Ovary (tissue), 9 donors: ENCODE measurements around the gene MYH11. TPM values are rescaled to one million over a fixed set of nuclear protein-coding genes. Genes with fewer than 3 reads are reported as not detected.

Source experiments
- DNase-seq, 5 donors: peaks; one replicate each; pipeline ENCODE4 v3.0.0-alpha.2; 2019 to 2020
- H3K27ac ChIP-seq, 2 donors: fragments of 200-600 bp; one replicate each; pipeline versions ENCODE4 v1.5.1 to v1.8.0; 2019 to 2022
- H3K27me3 ChIP-seq: fragments of 200-600 bp; one replicate; pipeline ENCODE4 v1.8.0; 2022
- H3K36me3 ChIP-seq: fragments of 200-600 bp; sonication (generic); one replicate; pipeline ENCODE4 v1.5.1; 2019
- H3K4me1 ChIP-seq: one replicate; pipeline ENCODE4 v1.8.1; 2013; ENCODE audit warnings: mild to moderate bottlenecking, moderate library complexity; ENCODE audit not compliant: insufficient read depth
- H3K4me3 ChIP-seq: fragments of 200-600 bp; sonication (generic); one replicate; pipeline ENCODE4 v1.5.1; 2017
- H3K9me3 ChIP-seq, 2 donors: fragments of 200-600 bp in 1 of 2; sonication (generic) in 1 of 2; one replicate each; pipeline versions ENCODE4 v1.5.1 to v1.8.1; 2013 to 2019; ENCODE audit warnings: mild to moderate bottlenecking in 1 of 2, moderate library complexity in 1 of 2
- EP300 ChIP-seq: sonication (generic); formaldehyde crosslinking; IDR thresholded peaks from one replicate; pipeline ENCODE4 v1.6.1; 2017; ENCODE audit warnings: antibody characterized with exemption
- POLR2A ChIP-seq: fragments of 450-650 bp; IDR thresholded peaks from one replicate; pipeline ENCODE4 v1.6.1; 2017; ENCODE audit warnings: antibody characterized with exemption, mild to moderate bottlenecking, moderate library complexity
- WGBS, 3 donors: extraction: QIAGEN DNeasy Blood & Tissue Kit in 1 of 3; methylation state at CpG; one replicate each; pipeline versions ENCODE4 v1.1.5 to v1.1.7; 2013 to 2017; 5-methylcytosine and 5-hydroxymethylcytosine counted together
- intact Hi-C, 4 donors: fragments of 100-400 bp; cut with DNase I; formaldehyde crosslinking; loops; one replicate each; pipeline versions ENCODE4 v1.11.0 to v1.15.1; 2022 to 2023
- polyA plus RNA-seq, 2 donors: library from polyadenylated mRNA; stranded (reverse); fragments of 200-250 nt in 1 of 2; fragments of 350-450 nt in 1 of 2; fragmentation: Illumina TruSeq in 1 of 2; extraction: RNeasy Lipid Tissue Mini Kit (QIAGEN cat#74804) in 1 of 2; gene quantifications; one replicate each; pipeline ENCODE4 v1.2.3, GENCODE V29; 2013 to 2014
- total RNA-seq, 7 donors: library from RNA; depleted of rRNA in 2 of 7; stranded (reverse); fragments of >200 nt in 2 of 7; fragmentation: NEBNext Ultra II Directional in 3 of 7; extraction: Animal tissue kit (Norgen Biotek cat#: 25700) in 3 of 7; gene quantifications; one replicate each; pipeline versions ENCODE4 v1.1.0 to v1.2.4, GENCODE V29; 2016 to 2023
- TF ChIP-seq, protein P1 (sequence below), 3 donors: fragments of 450-650 bp in 2 of 3; fragments of 200-600 bp in 1 of 3; IDR thresholded peaks; one replicate each; pipeline versions ENCODE4 v1.5.1 to v1.8.0; 2016 to 2022; ENCODE audit warnings: antibody characterized with exemption in 3 of 3, mild to moderate bottlenecking in 1 of 3
- donor health status: DM: no; HTN: no; CAD: no; lungs with moderate emphysema.
- donor health status: DM: no; HTN: no; CAD: no.
- donor health status: Bipolar disorder and iron deficiency.
- donor health status: DM: yes; HTN: yes; CAD: no.
- donor health status: DM: no; HTN: no; CAD: no.
- donor health status: DM: yes; HTN: yes; CAD: no.

The MYH11 gene
- total and polyA plus RNA-seq, 9 donors, result 50.9 to 2,765 (median 263) TPM

- TF ChIP-seq EP300, result no peak
- TF ChIP-seq, protein P1, sequence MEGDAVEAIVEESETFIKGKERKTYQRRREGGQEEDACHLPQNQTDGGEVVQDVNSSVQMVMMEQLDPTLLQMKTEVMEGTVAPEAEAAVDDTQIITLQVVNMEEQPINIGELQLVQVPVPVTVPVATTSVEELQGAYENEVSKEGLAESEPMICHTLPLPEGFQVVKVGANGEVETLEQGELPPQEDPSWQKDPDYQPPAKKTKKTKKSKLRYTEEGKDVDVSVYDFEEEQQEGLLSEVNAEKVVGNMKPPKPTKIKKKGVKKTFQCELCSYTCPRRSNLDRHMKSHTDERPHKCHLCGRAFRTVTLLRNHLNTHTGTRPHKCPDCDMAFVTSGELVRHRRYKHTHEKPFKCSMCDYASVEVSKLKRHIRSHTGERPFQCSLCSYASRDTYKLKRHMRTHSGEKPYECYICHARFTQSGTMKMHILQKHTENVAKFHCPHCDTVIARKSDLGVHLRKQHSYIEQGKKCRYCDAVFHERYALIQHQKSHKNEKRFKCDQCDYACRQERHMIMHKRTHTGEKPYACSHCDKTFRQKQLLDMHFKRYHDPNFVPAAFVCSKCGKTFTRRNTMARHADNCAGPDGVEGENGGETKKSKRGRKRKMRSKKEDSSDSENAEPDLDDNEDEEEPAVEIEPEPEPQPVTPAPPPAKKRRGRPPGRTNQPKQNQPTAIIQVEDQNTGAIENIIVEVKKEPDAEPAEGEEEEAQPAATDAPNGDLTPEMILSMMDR (IDR thresholded peaks at IDR 0.05), result no peak
- no peak for TF ChIP-seq POLR2A
- 90 to 92% (median 90%) methylated on average over 8 of the region's 8 CpGs for WGBS, 3 donors
- Histone ChIP-seq H3K36me3 (no peaks in the 10 kb centered on the region), H3K4me1 (peaks cover 3% of the 10 kb centered on the region), H3K27me3 (no peaks in the 10 kb centered on the region), H3K9me3 (no peaks in the 10 kb centered on the region), H3K27ac (no peak overlapping the region), H3K4me3 (no peak overlapping the region)
- intact Hi-C loops, result loop anchor here in 1 of 4 donors (5.0 kb wide), 1 partner anchor 120 kb away; no protein-coding TSS in a partner anchor
- no peak for DNase-seq
Measured at GRCh38 chr16:15897121-15897780, 40.4 kb upstream of the MYH11 start.

DNA sequence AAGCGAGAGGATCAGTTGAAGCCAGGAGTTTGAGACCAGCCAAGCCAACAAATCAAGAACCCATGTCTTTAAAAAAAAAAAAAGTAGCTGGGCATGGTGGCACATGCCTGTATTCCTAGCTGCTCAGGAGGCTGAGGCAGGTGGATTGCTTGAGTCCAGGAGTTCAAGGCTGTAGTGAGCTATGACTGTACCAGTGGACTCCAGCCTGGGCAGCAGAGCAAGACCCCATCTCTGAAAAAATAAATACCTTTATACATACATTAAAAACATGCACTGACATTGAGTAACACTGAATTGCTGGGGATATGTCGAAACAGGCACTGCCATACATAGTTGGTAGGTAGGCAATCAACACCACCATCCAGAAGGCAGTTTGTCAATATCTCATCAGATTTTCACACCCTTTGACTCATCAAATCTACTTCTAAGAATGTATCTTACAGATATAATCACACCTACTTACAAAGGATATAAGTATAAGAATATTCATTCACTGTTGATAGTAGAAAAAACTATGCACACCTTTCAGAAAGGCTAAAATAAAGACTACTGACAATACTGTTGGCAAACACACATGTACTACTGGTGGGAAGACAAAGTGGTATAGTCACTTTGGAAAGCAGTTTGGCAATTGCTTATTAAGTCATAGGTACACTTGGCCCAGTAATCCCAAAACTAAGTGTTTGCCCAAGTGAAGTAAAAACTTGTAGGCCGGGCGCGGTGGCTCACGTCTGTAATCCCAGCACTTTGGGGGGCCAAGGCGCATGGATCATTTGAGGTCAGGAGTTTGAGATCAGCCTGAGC lies 37.9 kb upstream of the MYH11 start:
- no peak for TF ChIP-seq EP300
- TF ChIP-seq, protein P1 (IDR thresholded peaks at IDR 0.05), result no peak
- TF ChIP-seq POLR2A, result no peak
- H3K4me3 ChIP-seq, result no peak overlapping the region
- no peak for DNase-seq
- H3K27ac ChIP-seq, result no peak overlapping the region
- no peaks in the 10 kb centered on the region for H3K36me3 ChIP-seq
- 92 to 93% (median 92%) methylated on average over 7 of the region's 7 CpGs for WGBS, 3 donors
- H3K27me3 ChIP-seq, result no peaks in the 10 kb centered on the region
- intact Hi-C loops, result loop anchor here in 1 of 4 donors (5.0 kb wide), 1 partner anchor 123 kb away; no protein-coding TSS in a partner anchor
- H3K4me1 ChIP-seq, result no peaks in the 10 kb centered on the region
- H3K9me3 ChIP-seq, result no peaks in the 10 kb centered on the region

- H3K36me3 ChIP-seq, result no peaks in the 10 kb centered on the region
- peaks cover 1% of the 10 kb centered on the region for H3K4me1 ChIP-seq
- intact Hi-C loops, result no loop called here
- DNase-seq, result no peak
- no peak overlapping the region for H3K27ac ChIP-seq
- 83 to 97% (median 93%) methylated on average over 3 of the region's 3 CpGs for WGBS, 3 donors
- H3K27me3 ChIP-seq, result no peaks in the 10 kb centered on the region
- H3K9me3 ChIP-seq, result no peaks in the 10 kb centered on the region
- TF ChIP-seq EP300 (no peak), POLR2A (no peak)
- TF ChIP-seq, protein P1 (IDR thresholded peaks at IDR 0.05), result no peak
- no peak overlapping the region for H3K4me3 ChIP-seq
Measured at GRCh38 chr16:15891508-15891907, 34.7 kb upstream of the MYH11 start.

DNA sequence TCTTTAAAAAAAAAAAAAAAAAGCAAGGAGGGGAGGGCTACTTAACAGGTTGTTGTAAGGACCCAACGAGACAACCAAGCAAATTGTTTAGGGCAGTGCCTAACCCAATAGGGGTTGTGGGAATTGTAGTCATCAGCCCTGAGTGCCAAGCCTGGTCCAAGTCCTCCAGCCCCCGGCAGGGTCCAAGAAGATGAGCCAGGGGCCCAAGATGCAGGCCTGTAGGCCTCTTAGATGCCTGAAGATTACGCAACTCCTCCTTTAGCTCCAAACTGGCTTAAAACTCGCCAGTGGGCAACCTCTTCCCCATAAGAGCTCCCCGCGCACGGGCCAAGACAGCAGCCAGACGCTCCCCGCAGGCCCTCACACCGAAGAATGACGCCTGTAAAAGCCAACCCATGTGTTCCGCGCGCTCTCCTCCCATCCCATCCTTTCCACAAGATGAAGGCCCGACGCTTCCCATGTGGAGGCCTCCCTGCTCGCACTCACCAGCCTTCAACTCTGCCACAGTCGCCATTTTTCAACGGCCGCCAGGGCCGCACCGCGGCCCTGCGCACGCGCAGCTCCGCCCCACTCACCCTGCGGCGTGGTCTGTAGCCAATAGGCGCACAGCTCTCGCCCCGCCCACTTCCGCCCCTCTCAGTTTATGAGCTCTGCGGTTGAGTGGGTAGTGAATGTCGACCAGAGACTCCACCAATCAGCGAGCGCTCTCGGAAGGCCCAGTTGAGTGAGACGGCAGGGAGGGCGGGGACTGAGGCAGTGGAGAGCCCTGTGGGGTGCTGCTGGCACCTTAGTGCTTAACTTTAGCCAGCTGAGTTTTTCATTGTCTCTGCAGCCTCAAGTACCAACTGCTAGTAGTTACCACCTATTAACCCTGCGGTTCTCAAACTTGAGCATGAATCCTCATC lies 31.5 kb upstream of the MYH11 start, which contains the start of gene CEP20:
Gene CEP20, minus strand, starts transcription at position 532 of the 905 bp plus-strand sequence. Its CDS starts 18 bp downstream, at position 514.
- H3K4me3 ChIP-seq, result peak within 1 kb of the TSS; percentile 81
- H3K27me3 ChIP-seq, result no peaks in the 10 kb centered on the region
- TF ChIP-seq, protein P1 (IDR thresholded peaks at IDR 0.05), result peak in 2 of 3 donors; percentile 64 to 68
- TF ChIP-seq EP300 (peak; percentile 7), POLR2A (peak; percentile 41)
- no peaks in the 10 kb centered on the region for H3K36me3 ChIP-seq
- WGBS, 3 donors, result 1% methylated on average over 40 to 41 of the region's 41 CpGs
- no peaks in the 10 kb centered on the region for H3K9me3 ChIP-seq
- intact Hi-C loops, result loop anchor here in 1 of 4 donors (10.0 kb wide), 1 partner anchor 126 kb away; no protein-coding TSS in a partner anchor
- H3K4me1 ChIP-seq, result peaks cover 1% of the 10 kb centered on the region
- peak within 1 kb of the TSS in 1 of 2 donors; percentile 68 for H3K27ac ChIP-seq
- DNase-seq, result peak; percentile 99 to 100 (median 99)
